Mucosa of rectum (tissue), 2 donors: Measurements from ENCODE around the gene PTGDR2.

Experiments used
- H3K27ac ChIP-seq, 2 donors: one replicate each; pipeline ENCODE4 v1.7.0; 2013; ENCODE audit warnings: inconsistent platforms in 2 of 2, low read depth in 2 of 2, low read length in 2 of 2
- H3K27me3 ChIP-seq, 2 donors: one replicate each; pipeline ENCODE4 v1.7.0; 2013; ENCODE audit warnings: low read length in 2 of 2; ENCODE audit not compliant: control insufficient read depth in 2 of 2, insufficient read depth in 2 of 2
- H3K36me3 ChIP-seq, 2 donors: one replicate each; pipeline ENCODE4 v1.7.0; 2013; ENCODE audit warnings: low read length in 2 of 2; ENCODE audit not compliant: control insufficient read depth in 2 of 2, insufficient read depth in 2 of 2
- H3K4me1 ChIP-seq, 2 donors: one replicate each; pipeline ENCODE4 v1.7.0; 2013; ENCODE audit warnings: low read length in 2 of 2, mild to moderate bottlenecking in 1 of 2; ENCODE audit not compliant: control insufficient read depth in 2 of 2, insufficient read depth in 2 of 2
- H3K4me3 ChIP-seq, 2 donors: one replicate each; pipeline ENCODE4 v1.7.0; 2013; ENCODE audit warnings: low read length in 2 of 2
- H3K9ac ChIP-seq, 2 donors: one replicate each; pipeline ENCODE4 v1.7.0; 2013; ENCODE audit warnings: low read length in 2 of 2, low read depth in 1 of 2, mild to moderate bottlenecking in 1 of 2
- H3K9me3 ChIP-seq, 2 donors: one replicate each; pipeline ENCODE4 v1.7.0; 2013; ENCODE audit warnings: low read length in 2 of 2; ENCODE audit not compliant: control insufficient read depth in 2 of 2
- donor health status: healthy.
- donor health status: Normal muscosa, but diverticular disease.

The PTGDR2 gene

DNA sequence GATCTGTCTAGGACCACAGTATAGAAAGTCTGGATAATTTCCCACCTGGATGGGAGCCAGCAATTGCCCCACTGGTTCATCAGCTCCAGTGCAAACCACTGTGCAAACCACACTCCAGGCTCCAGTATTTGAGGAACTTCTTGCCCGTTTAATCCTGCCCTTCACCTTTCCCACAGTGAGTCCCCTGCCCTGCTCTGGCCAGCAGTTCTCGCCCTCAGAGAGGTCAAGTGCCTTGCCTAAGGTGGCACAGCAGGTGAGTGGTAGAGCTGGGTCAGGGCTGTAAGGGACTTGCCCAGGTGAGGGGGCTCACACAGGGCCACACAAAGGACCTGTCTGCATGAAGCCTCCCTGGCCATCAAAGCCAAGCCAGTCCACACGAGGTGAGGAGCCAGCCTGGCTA is 46.5 kb downstream of the PTGDR2 start:
- Histone ChIP-seq H3K4me3 (no peak overlapping the region), H3K9ac (no peak overlapping the region), H3K9me3 (no peaks in the 10 kb centered on the region), H3K27me3 (peaks cover 0 to 1% of the 10 kb centered on the region in 2 donors), H3K4me1 (peaks cover 2 to 13% of the 10 kb centered on the region in 2 donors), H3K36me3 (no peaks in the 10 kb centered on the region), H3K27ac (no peak overlapping the region)

DNA sequence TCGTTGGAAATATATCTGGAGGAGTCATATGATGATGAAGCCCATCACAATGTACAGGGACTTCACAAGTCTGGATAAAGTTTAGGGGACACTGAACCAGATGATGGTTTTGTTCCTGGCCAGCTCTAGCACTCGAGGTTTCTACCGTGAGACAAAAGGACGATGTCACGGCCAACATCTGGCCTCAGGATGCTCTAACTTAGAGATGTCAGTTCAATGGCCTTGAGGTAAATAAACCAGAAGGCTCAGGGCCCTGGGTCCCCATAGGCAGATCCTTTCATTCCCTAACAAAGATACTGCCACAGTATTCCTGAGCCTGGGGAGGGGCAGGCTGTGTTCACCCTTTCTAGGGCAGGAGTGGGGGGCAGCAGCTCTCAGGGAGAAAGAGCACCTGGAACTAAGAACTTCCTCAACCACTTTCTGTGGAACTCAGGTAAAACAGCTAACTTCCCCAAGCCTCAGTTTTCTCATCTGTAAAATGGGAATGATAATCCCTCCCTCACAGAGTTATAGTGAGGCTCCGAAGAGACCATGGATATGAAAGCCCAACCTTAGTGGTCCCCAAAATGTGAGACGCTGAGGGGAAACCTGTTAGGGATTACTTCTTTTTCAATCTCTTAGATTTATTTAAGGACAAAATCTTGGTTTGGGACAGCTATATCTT is 52.3 kb downstream of the PTGDR2 start:
- Histone ChIP-seq H3K4me1 (no peaks in the 10 kb centered on the region), H3K27me3 (peaks cover 0 to 4% of the 10 kb centered on the region in 2 donors), H3K36me3 (no peaks in the 10 kb centered on the region), H3K27ac (no peak overlapping the region), H3K9ac (no peak overlapping the region), H3K9me3 (no peaks in the 10 kb centered on the region), H3K4me3 (no peak overlapping the region)

DNA sequence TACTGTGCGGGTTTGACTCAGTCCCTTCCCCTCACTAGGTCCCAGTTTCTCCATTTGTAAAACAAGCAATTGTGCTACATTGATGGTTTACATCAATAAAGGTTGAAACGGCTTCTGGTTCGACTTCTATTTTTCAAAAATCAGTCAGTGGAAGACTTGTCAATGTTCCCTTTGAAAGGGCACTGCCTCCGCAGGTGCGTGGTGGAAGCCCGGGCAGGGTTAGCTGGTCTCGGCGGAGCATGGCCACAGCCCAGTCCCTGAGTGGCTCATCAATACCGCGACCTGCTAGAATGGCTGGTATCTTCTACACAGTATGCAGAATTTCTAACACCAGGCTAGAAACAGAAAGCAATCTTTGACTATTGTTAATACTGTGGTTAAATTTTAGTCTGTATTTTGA is 54.6 kb downstream of the PTGDR2 start:
- H3K4me1 ChIP-seq = no peaks in the 10 kb centered on the region
- no peaks in the 10 kb centered on the region for H3K36me3 ChIP-seq
- H3K9me3 ChIP-seq = no peaks in the 10 kb centered on the region
- no peak overlapping the region for H3K9ac ChIP-seq
- H3K27ac ChIP-seq = no peak overlapping the region
- H3K27me3 ChIP-seq = peaks cover 0 to 4% of the 10 kb centered on the region in 2 donors
- H3K4me3 ChIP-seq = no peak overlapping the region
